GM12892 (cell line): ENCODE measurements around the gene SH2B3.
"Not testable (repeated sequence)": the region's sequence is repeated elsewhere in the genome, so short reads cannot be mapped to it uniquely, and the experiment has no call there.

ENCODE experiments used
- POLR2A ChIP-seq: IDR thresholded peaks from 2 replicates; pipeline ENCODE4 v1.6.1; 2011; ENCODE audit warnings: low read depth, low read length, control low read depth
- POLR2AphosphoS5 ChIP-seq: IDR thresholded peaks from 2 replicates; pipeline ENCODE4 v1.6.1; 2011; ENCODE audit warnings: low read depth, low read length, control low read depth
- TAF1 ChIP-seq: IDR thresholded peaks from 2 replicates; pipeline ENCODE4 v1.6.1; 2011; ENCODE audit warnings: low read depth, mild to moderate bottlenecking, control low read depth, low read length, borderline replicate concordance

- TF ChIP-seq POLR2A, TAF1, POLR2AphosphoS5: not testable (repeated sequence)
These were observed 3.3 kb upstream of the SH2B3 start for GRCh38 chr12:111402490-111402824.
